CMK (cell line): ENCODE data around the gene GLI3.

Source experiments
- DNase-seq: peaks from one replicate; pipeline ENCODE4 v3.0.0-alpha.2; 2010; ENCODE audit warnings: low read depth

GLI3 gene

DNA sequence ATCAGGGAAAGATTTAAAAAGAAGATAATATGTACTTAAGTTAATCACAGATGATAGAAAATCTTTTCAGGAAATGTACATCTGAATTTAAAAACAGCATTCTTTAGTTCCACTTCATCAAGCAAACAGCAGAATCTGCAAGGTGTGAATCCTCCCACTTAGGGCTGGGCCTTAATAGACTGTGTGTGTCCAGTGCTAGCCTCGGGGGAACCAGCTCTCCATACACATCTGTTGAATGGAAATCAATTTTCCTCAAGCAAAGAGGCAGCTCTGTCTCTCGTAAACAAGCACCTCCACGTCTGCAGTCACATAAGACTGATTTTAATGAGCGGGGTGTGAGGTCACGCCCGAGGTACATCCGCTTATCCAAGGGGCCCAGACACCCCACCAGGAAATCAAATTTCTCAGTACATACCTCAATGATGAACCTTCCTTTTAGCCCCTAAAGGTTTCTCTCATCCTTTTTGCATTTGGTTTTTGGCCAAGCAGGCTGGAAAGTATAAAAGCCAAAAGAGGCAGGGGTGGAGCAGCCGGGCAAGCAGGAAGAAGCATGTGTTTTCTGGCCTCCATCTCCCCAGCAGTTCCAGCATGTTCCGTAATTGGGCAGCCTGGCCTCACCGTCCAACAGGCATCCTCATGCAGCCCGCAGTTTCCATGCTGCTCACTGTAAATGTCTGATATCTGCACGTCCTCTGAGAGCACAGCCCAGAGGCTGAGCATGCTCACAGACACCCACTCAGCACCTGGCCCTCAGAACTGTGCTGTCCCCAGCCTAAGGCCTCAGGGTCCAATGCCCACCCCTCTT lies 131.3 kb downstream of the GLI3 start:
- DNase-seq: no peak

DNA sequence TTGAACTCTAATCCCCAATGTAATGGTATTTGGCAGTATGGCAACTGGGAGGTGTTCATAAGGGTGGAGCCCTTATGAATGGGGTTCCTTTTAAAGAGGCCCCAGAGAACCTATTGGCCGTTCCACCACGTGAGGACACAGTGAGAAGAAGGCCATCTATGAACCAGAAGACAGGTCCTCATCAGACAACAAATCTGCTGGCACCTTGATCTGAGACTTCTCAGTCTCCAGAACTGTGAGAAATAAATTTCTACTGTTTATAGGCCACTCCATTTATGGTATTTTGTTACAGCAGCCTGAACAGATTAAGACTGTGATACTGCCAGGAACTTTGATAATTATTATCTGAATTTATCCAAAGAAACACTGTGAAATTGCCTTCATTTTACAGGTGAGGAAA lies 132.3 kb downstream of the GLI3 start:
- DNase-seq: no peak

- DNase-seq: no peak
Observed at GRCh38 chr7:42104231-42104630, 132.8 kb downstream of the GLI3 start.

DNA sequence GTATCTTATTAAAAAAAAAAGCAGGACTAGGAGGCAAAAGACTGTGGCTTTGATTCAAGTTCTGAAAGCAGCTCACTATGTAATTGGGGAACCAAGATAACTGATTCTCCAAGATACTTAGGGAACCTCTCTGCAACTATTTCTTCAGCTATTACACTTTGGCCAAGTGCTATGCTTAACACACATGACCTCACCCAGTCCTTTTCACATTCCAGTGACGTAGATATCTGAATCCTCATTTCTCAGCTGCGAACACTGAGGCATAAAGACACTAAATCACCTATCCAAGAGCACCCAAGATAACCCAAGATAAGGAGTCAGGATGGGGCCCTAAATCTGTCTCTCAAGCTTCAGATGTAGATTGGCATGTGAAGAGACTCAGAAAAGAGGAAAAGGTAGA lies 133.6 kb downstream of the GLI3 start:
- DNase-seq: no peak

- DNase-seq: no peak
Observed at GRCh38 chr7:42103020-42103419, 134.0 kb downstream of the GLI3 start.

DNA sequence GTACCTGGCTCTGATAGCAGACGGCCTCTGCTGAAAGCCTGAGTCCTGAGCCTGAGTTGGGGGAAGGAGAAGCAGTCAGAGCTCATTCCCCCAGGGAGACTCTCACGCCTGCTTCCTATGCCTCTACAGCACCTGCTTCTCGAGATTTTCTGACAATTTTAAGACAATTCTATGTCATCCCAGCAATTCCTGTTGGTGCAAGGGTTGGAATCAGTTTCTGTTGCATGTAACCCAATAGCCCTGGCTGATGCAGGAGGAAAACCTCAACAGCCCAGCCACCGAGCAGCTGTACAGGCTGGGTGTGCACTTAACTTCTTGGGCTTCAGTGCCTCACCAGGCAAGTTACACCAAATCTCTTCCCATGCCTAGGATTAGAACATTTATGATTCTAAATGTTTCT lies 134.7 kb downstream of the GLI3 start:
- no peak for DNase-seq

DNA sequence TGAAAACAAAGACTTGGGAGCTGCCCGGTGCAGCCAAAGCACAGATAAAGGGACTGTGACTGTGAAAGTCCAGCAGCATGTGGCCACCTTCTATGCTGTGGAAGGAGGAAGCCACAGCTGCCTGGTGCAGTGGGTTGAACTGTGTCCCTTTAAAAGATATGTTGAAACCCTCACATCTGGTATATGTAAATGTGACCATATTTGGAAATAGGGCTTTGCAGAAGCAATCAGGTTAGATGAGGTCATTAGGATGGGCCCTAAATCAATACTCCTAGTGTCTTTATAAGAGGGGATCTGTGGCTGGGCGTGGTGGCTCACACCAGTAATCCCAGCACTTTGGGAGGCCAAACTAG lies 136.9 kb downstream of the GLI3 start:
- no peak for DNase-seq

GRCh38 chr7:42099470-42100155 lies 137.4 kb downstream of the GLI3 start:
- DNase-seq: no peak

- no peak for DNase-seq
Observed at GRCh38 chr7:42099066-42099465, 137.9 kb downstream of the GLI3 start.

- DNase-seq: no peak
Observed at GRCh38 chr7:42097752-42098151, 139.3 kb downstream of the GLI3 start.

- no peak for DNase-seq
Observed at GRCh38 chr7:42096681-42097561, 140.1 kb downstream of the GLI3 start.

DNA sequence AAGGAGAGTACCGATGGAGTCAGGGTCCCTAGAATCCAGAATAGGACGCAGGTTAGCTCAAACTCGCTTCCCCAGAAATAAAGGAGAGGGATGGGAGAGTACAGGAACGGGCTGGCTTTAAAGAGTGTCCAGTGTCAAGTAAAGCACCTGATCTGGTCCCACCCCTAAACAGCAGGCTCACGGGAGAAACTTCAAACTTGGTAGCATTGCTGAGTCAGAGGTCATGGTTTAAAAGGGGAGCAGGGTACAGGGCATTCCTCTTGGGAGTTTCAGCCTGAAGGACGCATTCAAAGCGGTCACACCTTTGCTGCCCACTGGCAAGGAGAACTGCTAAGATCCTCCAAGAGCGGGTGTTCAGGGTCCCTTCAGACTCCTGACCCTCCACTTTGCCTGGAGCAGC lies 140.7 kb downstream of the GLI3 start:
- no peak for DNase-seq

GRCh38 chr7:42095791-42096190 lies 141.2 kb downstream of the GLI3 start:
- no peak for DNase-seq

- no peak for DNase-seq
Observed at GRCh38 chr7:42093349-42093905, 143.6 kb downstream of the GLI3 start.

DNA sequence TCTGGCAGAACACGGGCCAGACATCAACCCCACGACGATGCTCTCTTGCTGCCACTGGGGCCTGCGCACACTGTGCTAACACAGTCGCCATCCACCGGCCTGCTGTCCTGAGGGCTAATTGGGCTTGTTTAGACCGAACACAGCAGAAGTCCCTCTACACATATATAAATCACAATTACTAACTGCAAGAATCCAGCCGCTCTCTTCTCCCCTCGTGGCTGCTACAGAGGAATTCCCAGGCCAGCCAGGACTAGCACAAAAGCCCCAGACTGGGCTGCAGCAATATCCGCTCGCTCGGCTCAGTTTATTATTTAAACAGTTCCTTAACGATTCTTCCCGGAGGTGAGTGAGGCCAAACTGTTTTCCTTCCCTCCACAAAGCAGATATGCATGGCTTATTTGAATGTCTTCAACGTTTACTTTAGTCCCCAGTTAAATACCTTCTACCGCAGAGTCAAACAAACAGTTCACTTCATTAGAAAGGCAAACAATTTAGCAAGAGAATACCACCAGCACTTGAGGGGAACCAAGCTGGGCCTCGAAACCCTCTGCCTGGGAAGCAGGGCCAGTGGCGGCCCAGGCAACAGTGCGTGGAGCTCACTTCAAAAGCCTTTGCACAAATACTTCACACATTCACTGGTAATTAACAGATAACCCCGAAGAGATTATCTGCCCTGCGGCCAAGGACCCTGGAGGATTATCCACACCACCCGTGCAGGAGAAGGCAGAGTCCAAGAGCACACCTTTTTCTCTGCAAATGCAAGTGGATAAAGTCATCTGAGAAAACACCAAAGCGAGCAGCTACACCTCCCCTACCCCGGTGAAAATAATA lies 145.3 kb downstream of the GLI3 start:
- DNase-seq: no peak

DNA sequence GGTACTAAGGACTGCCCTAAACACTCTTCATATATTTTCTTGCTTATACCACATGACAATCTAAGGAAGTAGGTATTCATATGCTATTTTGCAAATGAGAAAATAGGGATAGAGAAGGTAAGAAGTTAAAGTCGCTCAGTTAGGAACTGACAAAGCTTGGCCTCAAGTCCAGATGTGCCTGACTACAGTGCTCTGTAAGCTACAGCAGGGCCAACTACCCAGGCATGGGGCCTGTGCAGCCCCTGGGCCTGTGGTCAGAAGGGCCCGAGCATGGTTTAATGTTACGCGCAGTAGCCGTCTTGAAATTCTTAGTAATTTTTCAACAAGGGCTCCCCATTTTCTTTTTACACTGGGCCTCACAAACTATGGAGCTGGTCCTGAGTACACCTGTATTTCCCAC lies 146.2 kb downstream of the GLI3 start:
- DNase-seq: no peak

GRCh38 chr7:42090056-42090455 lies 147.0 kb downstream of the GLI3 start:
- DNase-seq: no peak

DNA sequence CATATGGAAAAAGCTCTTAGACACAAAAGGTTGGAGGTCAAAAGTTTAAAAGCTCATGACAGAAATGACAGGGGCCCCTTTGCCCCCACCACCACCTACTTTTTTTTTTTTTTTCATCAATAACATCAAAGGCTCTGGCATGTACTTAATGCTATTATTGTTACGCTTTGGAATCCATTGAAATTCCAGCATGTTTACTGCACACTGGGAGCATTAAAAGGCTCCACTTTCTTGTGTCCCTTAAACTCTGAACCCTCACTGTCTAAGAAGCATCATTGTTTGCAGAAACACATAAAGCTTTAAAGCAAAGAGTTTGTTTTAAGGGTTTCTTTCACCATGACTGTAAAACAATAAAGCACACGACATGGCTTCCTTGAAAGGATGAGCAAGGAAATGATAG lies 149.4 kb downstream of the GLI3 start:
- no peak for DNase-seq

DNA sequence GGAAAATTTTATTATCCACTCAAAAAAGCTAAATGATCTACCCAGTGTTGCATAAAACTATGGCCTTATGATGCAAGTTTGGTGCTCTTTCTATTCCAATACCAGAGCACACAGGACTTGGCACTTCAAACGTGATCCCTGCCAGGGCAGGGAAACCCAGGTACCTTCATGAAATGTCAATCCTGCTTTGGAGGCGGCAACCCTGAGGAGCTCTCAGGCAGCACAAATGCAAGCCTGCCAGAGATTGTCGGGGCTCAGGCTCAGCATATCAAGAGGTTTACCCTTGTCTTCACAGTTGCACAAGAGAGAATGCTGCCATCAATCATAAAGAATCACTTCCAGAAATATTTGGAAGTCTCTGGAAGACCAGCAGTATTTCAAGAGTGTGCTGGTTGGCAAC lies 151.5 kb downstream of the GLI3 start:
- no peak for DNase-seq

DNA sequence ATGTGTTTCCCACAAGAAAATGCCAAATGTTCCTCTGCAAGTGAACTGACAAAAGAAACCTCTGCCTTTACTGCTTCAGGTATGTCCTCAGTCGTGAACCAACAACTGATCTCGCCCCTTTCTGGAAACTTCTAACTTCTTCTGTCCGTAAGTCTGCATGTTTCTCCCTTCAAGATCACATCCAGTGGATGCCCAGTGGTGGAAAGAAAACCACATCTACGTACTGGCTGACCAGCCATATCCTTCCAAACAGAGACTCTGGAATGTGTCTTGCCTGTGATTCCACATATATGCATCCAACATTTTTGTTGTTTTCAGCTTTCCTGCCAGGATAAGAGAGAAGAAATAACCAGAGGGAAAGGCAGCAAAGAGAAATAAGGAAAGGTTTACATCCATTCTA lies 152.7 kb downstream of the GLI3 start:
- DNase-seq: no peak

DNA sequence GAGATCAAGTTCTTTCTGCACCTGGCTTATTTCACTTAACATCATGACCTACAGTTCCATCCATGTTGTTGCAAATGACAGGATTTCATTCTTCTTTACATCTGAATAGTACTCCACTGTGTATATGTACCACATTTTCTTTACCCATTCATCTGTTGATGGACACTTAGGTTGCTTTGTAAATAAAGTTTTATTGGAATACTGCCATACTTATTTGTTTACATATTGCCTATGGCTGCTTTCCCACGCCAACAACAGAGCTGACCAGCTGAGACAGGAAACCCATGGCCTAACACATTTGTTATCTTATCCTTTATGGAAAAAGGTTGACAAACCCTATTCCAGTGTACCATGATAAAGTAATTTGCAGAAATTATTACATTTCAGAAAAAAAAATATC lies 153.7 kb downstream of the GLI3 start:
- DNase-seq: no peak

- DNase-seq: no peak
Observed at GRCh38 chr7:42082144-42082543, 154.9 kb downstream of the GLI3 start.
